GM10248 (cell line): ENCODE results near the gene RECQL5.
"Not testable (repeated sequence)": the region's sequence is repeated elsewhere in the genome, so short reads cannot be mapped to it uniquely, and the experiment has no call there.

Source experiments
- CTCF ChIA-PET: fragments of 300-600 bp; sonication (Branson Sonifier 250); formaldehyde crosslinking; extraction: SDS; loops from one replicate; lab custom pipeline; 2021; ENCODE audit warnings: antibody characterized with exemption; lab: Yijun Ruan, JAX
- POLR2A ChIA-PET: fragments of 350-650 bp; sonication (Branson Sonifier 250); formaldehyde crosslinking; extraction: SDS; loops from one replicate; lab custom pipeline; 2020; ENCODE audit warnings: antibody characterized with exemption; lab: Yijun Ruan, JAX
- DNase-seq: peaks from one replicate; pipeline ENCODE4 v3.0.0; 2012; ENCODE audit errors: extremely low spot score
- CTCF ChIP-seq: IDR thresholded peaks from 2 replicates; pipeline ENCODE4 v1.5.1; 2012; ENCODE audit warnings: mild to moderate bottlenecking, low read depth; ENCODE audit errors: extremely low read depth, missing control alignments, control extremely low read depth

RECQL5 gene

GRCh38 chr17:75601057-75601987, 65.6 kb downstream of the RECQL5 start:
- peak; percentile 81 for DNase-seq
- ChIA-PET CTCF (interaction anchor here (0.5 to 10.3 kb wide), 55 partner anchors 9 to 254 kb away, joined by 3 to 165 read pairs (median 4); partner anchors contain the start of genes LLGL2, RECQL5, SMIM5 and TMEM94), POLR2A (interaction anchor here (0.5 kb wide), 1 partner anchor 288 kb away, joined by 3 read pairs; no protein-coding TSS in a partner anchor)
- peak; percentile 85 for TF ChIP-seq CTCF

GRCh38 chr17:75596320-75597087, 70.5 kb downstream of the RECQL5 start:
- ChIA-PET POLR2A (no interaction called here), CTCF (interaction anchor here (1.3 to 10.3 kb wide), 3 partner anchors 15 to 157 kb away, joined by 3 to 165 read pairs (median 15); no protein-coding TSS in a partner anchor)
- no peak for TF ChIP-seq CTCF
- no peak for DNase-seq

- POLR2A ChIA-PET = no interaction called here
- no peak for TF ChIP-seq CTCF
- no peak for DNase-seq
- CTCF ChIA-PET = interaction anchor here (3.6 to 10.3 kb wide), 2 partner anchors 152 to 157 kb away, joined by 15 to 165 read pairs; no protein-coding TSS in a partner anchor
Observed at GRCh38 chr17:75595920-75596313, 71.0 kb downstream of the RECQL5 start.

- ChIA-PET CTCF (interaction anchor here (3.6 to 10.3 kb wide), 2 partner anchors 153 to 158 kb away, joined by 15 to 165 read pairs; no protein-coding TSS in a partner anchor), POLR2A (no interaction called here)
- no peak for TF ChIP-seq CTCF
Observed at GRCh38 chr17:75595284-75595919, 71.6 kb downstream of the RECQL5 start.

GRCh38 chr17:75594499-75595283, 72.3 kb downstream of the RECQL5 start:
- ChIA-PET POLR2A (interaction anchor here (0.5 kb wide), 1 partner anchor 18 kb away, joined by 8 read pairs; no protein-coding TSS in a partner anchor), CTCF (interaction anchor here (3.6 kb wide), 1 partner anchor 158 kb away, joined by 15 read pairs; no protein-coding TSS in a partner anchor)
- no peak for DNase-seq
- TF ChIP-seq CTCF = no peak

More at GRCh38 chr17:75595284-75595919, 71.6 kb downstream of the RECQL5 start:
- DNase-seq = no peak

- POLR2A ChIA-PET, DNase-seq: not testable (repeated sequence)
- CTCF ChIA-PET = interaction anchor here (1.0 to 5.5 kb wide), 3 partner anchors 7 to 154 kb away, joined by 3 to 61 read pairs (median 4); partner anchors contain the start of gene SMIM5
Observed at GRCh38 chr17:75593430-75593829, 73.5 kb downstream of the RECQL5 start.
